ENCODE results near the gene VASP.

- TF ChIP-seq CTCF (conservative IDR thresholded peaks at IDR 0.05 in 1 of 2, IDR thresholded peaks at IDR 0.05 in 1 of 2; ENCODE audit: low read depth in 1 of 2, low read length in 2 of 2) (no peak), EZH2 (IDR thresholded peaks at IDR 0.05; ENCODE audit: low read length, missing control alignments) (no peak)
Observed at GRCh38 chr19:45517238-45517637, 10.0 kb downstream of the VASP start.

All from fibroblast of lung (primary cell).